ENCODE measurements around the gene IRX6.

The IRX6 gene

GRCh38 chr16:55324285-55325079 is 479 bp downstream of the IRX6 start:
- DNase-seq = no peak

- no peak for DNase-seq
Observed at GRCh38 chr16:55325080-55325447, 1.1 kb downstream of the IRX6 start.

GRCh38 chr16:55325458-55326109 is 1.6 kb downstream of the IRX6 start:
- DNase-seq = no peak

GRCh38 chr16:55326261-55327092 is 2.5 kb downstream of the IRX6 start:
- DNase-seq = no peak

- DNase-seq = no peak
Observed at GRCh38 chr16:55328611-55329569, 4.9 kb downstream of the IRX6 start.

GRCh38 chr16:55329791-55330428 is 5.9 kb downstream of the IRX6 start:
- DNase-seq = no peak

- DNase-seq = no peak
Observed at GRCh38 chr16:55330781-55331647, 7.0 kb downstream of the IRX6 start.

- no peak for DNase-seq
Observed at GRCh38 chr16:55331648-55332185, 7.7 kb downstream of the IRX6 start.

- DNase-seq = no peak
Observed at GRCh38 chr16:55333684-55334083, 9.7 kb downstream of the IRX6 start.

GRCh38 chr16:55338646-55339045 is 14.6 kb downstream of the IRX6 start:
- no peak for DNase-seq

GRCh38 chr16:55340445-55340844 is 16.4 kb downstream of the IRX6 start:
- no peak for DNase-seq

GRCh38 chr16:55341681-55342080 is 17.7 kb downstream of the IRX6 start:
- no peak for DNase-seq

- DNase-seq = no peak
Observed at GRCh38 chr16:55346475-55346874, 22.5 kb downstream of the IRX6 start.

GRCh38 chr16:55349867-55350266 is 25.9 kb downstream of the IRX6 start:
- DNase-seq = no peak

GRCh38 chr16:55350984-55351383 is 27.0 kb downstream of the IRX6 start:
- DNase-seq = no peak

GRCh38 chr16:55351936-55352335 is 27.9 kb downstream of the IRX6 start:
- no peak for DNase-seq

- DNase-seq = no peak
Observed at GRCh38 chr16:55357241-55357640, 33.2 kb downstream of the IRX6 start.

- no peak for DNase-seq
Observed at GRCh38 chr16:55359946-55360345, 35.9 kb downstream of the IRX6 start.

GRCh38 chr16:55364811-55365210 is 40.8 kb downstream of the IRX6 start:
- no peak for DNase-seq

GRCh38 chr16:55367301-55367811 is 43.4 kb downstream of the IRX6 start:
- peak; percentile 63 for DNase-seq

Measured in NCI-H226 (cell line).